ENCODE measurements around the gene SLC16A12. TPM values are rescaled to one million over a fixed set of nuclear protein-coding genes. Genes with fewer than 3 reads are reported as not detected.

Gene SLC16A12
- total RNA-seq, 1 experiment from 2014 or later: 0.77 TPM

DNA sequence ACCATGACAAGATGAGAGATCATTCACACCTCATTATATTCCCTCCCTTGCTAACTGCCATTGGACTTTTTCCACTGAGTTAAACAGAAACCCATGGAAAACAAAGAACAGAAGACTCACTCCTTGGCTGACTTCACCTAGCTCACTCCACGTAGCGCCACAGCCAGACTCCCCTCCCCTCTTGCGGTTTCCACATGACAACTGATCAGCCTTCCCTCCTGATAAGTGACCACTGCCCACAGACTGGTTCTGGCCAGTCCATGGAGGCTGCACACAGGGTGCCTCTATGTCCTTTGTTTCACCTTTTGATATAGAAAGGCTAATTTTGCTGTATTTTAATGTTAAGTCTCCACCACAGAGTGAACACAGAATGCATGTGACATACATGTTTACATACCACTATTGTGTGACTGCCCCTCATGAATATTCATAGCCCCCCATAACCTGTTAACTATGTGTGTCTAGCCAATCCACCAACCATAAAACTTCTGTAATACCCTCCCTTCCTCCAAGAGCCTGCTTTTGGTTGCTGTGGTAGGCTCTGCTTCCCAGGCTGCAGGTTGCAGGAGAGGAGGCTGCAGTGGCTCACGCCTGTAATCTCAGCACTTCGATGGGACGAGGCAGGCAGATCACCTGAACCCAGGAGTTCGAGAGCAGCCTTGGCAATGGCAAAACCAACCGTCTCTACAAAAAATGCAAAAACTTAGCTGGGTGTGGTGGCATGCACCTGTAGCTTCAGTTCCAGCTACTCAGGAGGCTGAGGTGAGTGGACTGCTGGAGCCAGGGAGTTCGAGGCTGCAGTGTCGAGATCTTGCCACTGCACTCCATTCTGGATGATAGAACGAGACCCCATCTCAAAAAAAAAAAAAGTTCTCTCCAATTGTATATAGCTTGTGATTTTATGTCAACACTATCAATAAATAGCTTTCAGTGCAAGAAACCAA, 131.0 kb downstream of the SLC16A12 start:
- no CpG with 5 or more reads among the region's 11 CpGs for WGBS (ENCODE audit: extremely low coverage, insufficient read length, low lambda C conversion rate)
- H3K9me3 Mint-ChIP-seq: peaks cover 0 to 8% of the 10 kb centered on the region in 2 experiments; a peak in 4 of 5 replicates

More for the DNA sequence above, 131.0 kb downstream of the SLC16A12 start:
- Histone ChIP-seq H3K14ac (ENCODE audit: insufficient read depth, low read length) (no peak overlapping the region), H4K91ac (ENCODE audit: insufficient read length, low read depth, low read length) (no peak overlapping the region), H3K9ac (ENCODE audit: extremely low read depth, insufficient read length, low read length) (no peak overlapping the region), H3K56ac (ENCODE audit: insufficient read length, low read depth, low read length) (no peak overlapping the region), H2BK5ac (ENCODE audit: insufficient read length, low read length) (no peak overlapping the region), H3K23me2 (ENCODE audit: insufficient read length, low read depth, low read length, poor library complexity, severe bottlenecking) (no peaks in the 10 kb centered on the region), H3T11ph (ENCODE audit: low read length) (no peak overlapping the region), H4K5ac (ENCODE audit: insufficient read length, low read depth, low read length) (no peak overlapping the region), H3K23ac (ENCODE audit: insufficient read length, low read depth, low read length) (no peak overlapping the region), H2BK20ac (ENCODE audit: low read depth, low read length, poor library complexity, severe bottlenecking) (no peak overlapping the region), H3K9me3 (ENCODE audit: control insufficient read depth, low read depth, low read length) (no peaks in the 10 kb centered on the region), H3K79me2 (ENCODE audit: insufficient read depth, low read length) (no peaks in the 10 kb centered on the region), H3K18ac (ENCODE audit: insufficient read length, low read depth, low read length) (no peak overlapping the region), H2AK5ac (ENCODE audit: insufficient read length, low read length) (no peak overlapping the region), H3K4me1 (ENCODE audit: insufficient read depth, low read length) (no peaks in the 10 kb centered on the region), H2BK120ac (ENCODE audit: low read depth, low read length, poor library complexity, severe bottlenecking) (no peak overlapping the region), H2AFZ (ENCODE audit: low read length) (no peak overlapping the region), H2BK12ac (ENCODE audit: insufficient read length, low read depth, low read length) (no peak overlapping the region), H3K4ac (ENCODE audit: low read depth, low read length) (no peak overlapping the region), H3K4me2 (ENCODE audit: insufficient read depth, insufficient read length, low read length) (no peak overlapping the region), H4K20me1 (ENCODE audit: control insufficient read depth, insufficient read depth, insufficient read length) (no peaks in the 10 kb centered on the region), H3K27ac (ENCODE audit: insufficient read length, low read depth, low read length) (no peak overlapping the region), H2BK15ac (ENCODE audit: low read depth, low read length) (no peak overlapping the region), H3K27me3 (ENCODE audit: insufficient read depth, low read length) (no peaks in the 10 kb centered on the region), H3K79me1 (ENCODE audit: insufficient read depth, low read depth, low read length, poor library complexity, severe bottlenecking) (peaks cover 2% of the 10 kb centered on the region), H4K8ac (replicated peaks; ENCODE audit: insufficient read length, low read depth, low read length) (no peak overlapping the region)
- peaks cover 4 to 14% (median 4%) of the 10 kb centered on the region in 3 experiments; a peak in 6 of 7 replicates for H3K36me3 Mint-ChIP-seq (ENCODE audit: insufficient read depth in 1 of 3, low read depth in 3 of 3)
- no peak for TF ChIP-seq CTCF (conservative IDR thresholded peaks at IDR 0.05)
- H3K4me1 Mint-ChIP-seq: peaks cover 3 to 11% of the 10 kb centered on the region in 2 experiments; a peak in 2 of 4 replicates
- no peaks in the 10 kb centered on the region for H3K27me3 Mint-ChIP-seq (ENCODE audit: low read depth)
- no peak overlapping the region for H3K4me3 Mint-ChIP-seq
- no peak for DNase-seq
- no peak overlapping the region; a peak in 1 of 7 replicates for H3K27ac Mint-ChIP-seq

Data from H9 (cell line).